SHP77 (cell line): ENCODE results near the gene EFCAB6.

Experiments used
- DNase-seq, 2 experiments: peaks; one replicate each; lab custom pipeline; 2025; lab: John Stamatoyannopoulos, UW

The EFCAB6 gene

GRCh38 chr22:43481568-43482317 lies 330.4 kb downstream of the EFCAB6 start:
- DNase-seq = peak in 1 of 2 experiments; percentile 23

GRCh38 chr22:43479962-43480361 lies 332.1 kb downstream of the EFCAB6 start:
- DNase-seq = no peak

GRCh38 chr22:43479301-43479950 lies 332.7 kb downstream of the EFCAB6 start:
- no peak for DNase-seq
